ENCODE data around the gene FRMD8. TPM values are rescaled to one million over a fixed set of nuclear protein-coding genes. Genes with fewer than 3 reads are reported as not detected.

The FRMD8 gene
- total and polyA plus RNA-seq, 9 of the 15 experiments (the other 6 are each of a cell fraction or from before 2014, with no cell fraction given) = 4.5 to 54.5 (median 15.8) TPM

GRCh38 chr11:65419772-65420481 lies 33.5 kb downstream of the FRMD8 start (continued):
- TF ChIP-seq ZNF699 (CRISPR knock-in tag; IDR thresholded peaks at IDR 0.05; ENCODE audit: insufficient replicate concordance) = no peak
- TF ChIP-seq BRD9 (IDR thresholded peaks at IDR 0.05; ENCODE audit: low read depth, partially characterized antibody) = peak; percentile 24
- no peak for TF ChIP-seq KHSRP (IDR thresholded peaks at IDR 0.05)
- TF ChIP-seq FOXM1 (IDR thresholded peaks at IDR 0.05; ENCODE audit: low read depth) = no peak; the same call in 1 of the 2 replicates
- TF ChIP-seq FOXM1 (CRISPR knock-in tag; IDR thresholded peaks at IDR 0.05; ENCODE audit: low read depth) = no peak
- TF ChIP-seq DMBX1 (CRISPR knock-in tag; IDR thresholded peaks at IDR 0.05; ENCODE audit: borderline replicate concordance) = peak; percentile 72; the same call in 1 of the 2 replicates
- no peak for TF ChIP-seq SOX6 (IDR thresholded peaks at IDR 0.05)
- TF ChIP-seq, protein P1, sequence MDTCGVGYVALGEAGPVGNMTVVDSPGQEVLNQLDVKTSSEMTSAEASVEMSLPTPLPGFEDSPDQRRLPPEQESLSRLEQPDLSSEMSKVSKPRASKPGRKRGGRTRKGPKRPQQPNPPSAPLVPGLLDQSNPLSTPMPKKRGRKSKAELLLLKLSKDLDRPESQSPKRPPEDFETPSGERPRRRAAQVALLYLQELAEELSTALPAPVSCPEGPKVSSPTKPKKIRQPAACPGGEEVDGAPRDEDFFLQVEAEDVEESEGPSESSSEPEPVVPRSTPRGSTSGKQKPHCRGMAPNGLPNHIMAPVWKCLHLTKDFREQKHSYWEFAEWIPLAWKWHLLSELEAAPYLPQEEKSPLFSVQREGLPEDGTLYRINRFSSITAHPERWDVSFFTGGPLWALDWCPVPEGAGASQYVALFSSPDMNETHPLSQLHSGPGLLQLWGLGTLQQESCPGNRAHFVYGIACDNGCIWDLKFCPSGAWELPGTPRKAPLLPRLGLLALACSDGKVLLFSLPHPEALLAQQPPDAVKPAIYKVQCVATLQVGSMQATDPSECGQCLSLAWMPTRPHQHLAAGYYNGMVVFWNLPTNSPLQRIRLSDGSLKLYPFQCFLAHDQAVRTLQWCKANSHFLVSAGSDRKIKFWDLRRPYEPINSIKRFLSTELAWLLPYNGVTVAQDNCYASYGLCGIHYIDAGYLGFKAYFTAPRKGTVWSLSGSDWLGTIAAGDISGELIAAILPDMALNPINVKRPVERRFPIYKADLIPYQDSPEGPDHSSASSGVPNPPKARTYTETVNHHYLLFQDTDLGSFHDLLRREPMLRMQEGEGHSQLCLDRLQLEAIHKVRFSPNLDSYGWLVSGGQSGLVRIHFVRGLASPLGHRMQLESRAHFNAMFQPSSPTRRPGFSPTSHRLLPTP (IDR thresholded peaks at IDR 0.05; ENCODE audit: borderline replicate concordance, extremely low read depth, insufficient read length) = no peak

Measured in K562 (cell line).